HL-60 (cell line): Measurements from ENCODE around the gene GRM4.
"Not testable (repeated sequence)": the region's sequence is repeated elsewhere in the genome, so short reads cannot be mapped to it uniquely, and the experiment has no call there.

ENCODE experiments used
- DNase-seq, 2 experiments: peaks; one replicate each; pipeline ENCODE4 v3.0.0-alpha.2; 2010 to 2020; ENCODE audit warnings: low read depth in 1 of 2, low spot score in 1 of 2
- H3K27ac ChIP-seq: fragments of 250-450 bp; sonication (Bioruptor Pico); replicated peaks from 2 replicates; pipeline ENCODE4 v1.5.1; 2020; ENCODE audit warnings: mild to moderate bottlenecking, moderate library complexity
- H3K27me3 ChIP-seq: fragments of 250-450 bp; sonication (Bioruptor Pico); 2 replicates; pipeline ENCODE4 v1.5.1; 2021; ENCODE audit warnings: mild to moderate bottlenecking, moderate library complexity; ENCODE audit not compliant: insufficient read depth, poor library complexity, severe bottlenecking
- H3K4me3 ChIP-seq: replicated peaks from 2 replicates; pipeline ENCODE4 v1.5.1; 2011; ENCODE audit warnings: mild to moderate bottlenecking, control low read depth, low read length; ENCODE audit not compliant: insufficient read depth
- GABPA ChIP-seq: IDR thresholded peaks from 2 replicates; pipeline ENCODE4 v1.6.1; 2012; ENCODE audit warnings: low read depth
- POLR2AphosphoS5 ChIP-seq: IDR thresholded peaks from 2 replicates; pipeline ENCODE4 v1.6.1; 2012; ENCODE audit warnings: low read depth
- SPI1 ChIP-seq: IDR thresholded peaks from 2 replicates; pipeline ENCODE4 v1.6.1; 2012; ENCODE audit warnings: low read depth, mild to moderate bottlenecking, borderline replicate concordance
- TF ChIP-seq, protein P1 (sequence below): IDR thresholded peaks from one replicate; pipeline ENCODE4 v1.5.1; 2011; ENCODE audit warnings: low read length, control low read depth, inconsistent platforms; ENCODE audit not compliant: insufficient read depth
- TF ChIP-seq, protein P2 (sequence below): IDR thresholded peaks from 2 replicates; pipeline ENCODE4 v1.6.1; 2012; ENCODE audit warnings: low read depth; ENCODE audit not compliant: insufficient replicate concordance

The GRM4 gene

DNA sequence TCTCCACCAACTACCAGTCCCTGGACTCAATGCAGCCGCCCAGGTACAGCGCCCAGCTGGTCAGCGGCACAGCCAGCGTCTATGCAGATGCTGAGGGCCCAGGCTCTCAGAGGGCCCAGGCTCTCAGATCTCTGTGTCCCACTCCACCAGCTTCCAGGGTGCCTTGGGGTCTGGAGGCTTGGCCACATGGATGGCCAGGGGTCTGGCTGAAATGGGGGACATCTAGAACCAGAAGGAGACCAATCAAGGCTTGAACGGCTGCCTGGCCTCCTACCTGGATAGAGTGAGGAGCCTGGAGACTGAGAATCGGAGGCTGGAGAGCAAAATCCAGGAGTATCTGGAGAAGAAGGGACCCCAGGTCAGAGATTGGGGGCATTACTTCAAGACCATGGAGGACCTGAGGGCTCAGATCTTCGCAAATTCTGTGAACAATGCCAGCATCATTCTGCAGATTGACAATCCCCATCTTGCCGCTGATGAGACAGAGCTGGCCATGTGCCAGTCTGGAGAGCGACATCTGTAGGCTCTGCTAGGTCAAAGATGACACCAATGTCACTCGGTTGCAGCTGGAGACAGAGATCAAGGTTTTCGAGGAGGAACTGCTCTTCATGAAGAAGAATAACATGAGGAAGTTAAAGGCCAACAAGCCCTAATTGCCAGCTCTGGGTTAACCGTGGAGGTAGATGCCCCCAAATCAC lies 44.1 kb upstream of the GRM4 start:
- H3K4me3 ChIP-seq, result no peak overlapping the region
- DNase-seq, result peak; percentile 70 to 95
- H3K27me3 ChIP-seq, result no peaks in the 10 kb centered on the region
- H3K27ac ChIP-seq, result peak overlapping the region; percentile 32; the same call in 1 of the 2 replicates
- TF ChIP-seq GABPA (no peak), SPI1 (peak; percentile 70; the same call in 1 of the 2 replicates), POLR2AphosphoS5 (peak; percentile 74)
- TF ChIP-seq, protein P1, sequence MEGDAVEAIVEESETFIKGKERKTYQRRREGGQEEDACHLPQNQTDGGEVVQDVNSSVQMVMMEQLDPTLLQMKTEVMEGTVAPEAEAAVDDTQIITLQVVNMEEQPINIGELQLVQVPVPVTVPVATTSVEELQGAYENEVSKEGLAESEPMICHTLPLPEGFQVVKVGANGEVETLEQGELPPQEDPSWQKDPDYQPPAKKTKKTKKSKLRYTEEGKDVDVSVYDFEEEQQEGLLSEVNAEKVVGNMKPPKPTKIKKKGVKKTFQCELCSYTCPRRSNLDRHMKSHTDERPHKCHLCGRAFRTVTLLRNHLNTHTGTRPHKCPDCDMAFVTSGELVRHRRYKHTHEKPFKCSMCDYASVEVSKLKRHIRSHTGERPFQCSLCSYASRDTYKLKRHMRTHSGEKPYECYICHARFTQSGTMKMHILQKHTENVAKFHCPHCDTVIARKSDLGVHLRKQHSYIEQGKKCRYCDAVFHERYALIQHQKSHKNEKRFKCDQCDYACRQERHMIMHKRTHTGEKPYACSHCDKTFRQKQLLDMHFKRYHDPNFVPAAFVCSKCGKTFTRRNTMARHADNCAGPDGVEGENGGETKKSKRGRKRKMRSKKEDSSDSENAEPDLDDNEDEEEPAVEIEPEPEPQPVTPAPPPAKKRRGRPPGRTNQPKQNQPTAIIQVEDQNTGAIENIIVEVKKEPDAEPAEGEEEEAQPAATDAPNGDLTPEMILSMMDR, result peak; percentile 11
- TF ChIP-seq, protein P2, sequence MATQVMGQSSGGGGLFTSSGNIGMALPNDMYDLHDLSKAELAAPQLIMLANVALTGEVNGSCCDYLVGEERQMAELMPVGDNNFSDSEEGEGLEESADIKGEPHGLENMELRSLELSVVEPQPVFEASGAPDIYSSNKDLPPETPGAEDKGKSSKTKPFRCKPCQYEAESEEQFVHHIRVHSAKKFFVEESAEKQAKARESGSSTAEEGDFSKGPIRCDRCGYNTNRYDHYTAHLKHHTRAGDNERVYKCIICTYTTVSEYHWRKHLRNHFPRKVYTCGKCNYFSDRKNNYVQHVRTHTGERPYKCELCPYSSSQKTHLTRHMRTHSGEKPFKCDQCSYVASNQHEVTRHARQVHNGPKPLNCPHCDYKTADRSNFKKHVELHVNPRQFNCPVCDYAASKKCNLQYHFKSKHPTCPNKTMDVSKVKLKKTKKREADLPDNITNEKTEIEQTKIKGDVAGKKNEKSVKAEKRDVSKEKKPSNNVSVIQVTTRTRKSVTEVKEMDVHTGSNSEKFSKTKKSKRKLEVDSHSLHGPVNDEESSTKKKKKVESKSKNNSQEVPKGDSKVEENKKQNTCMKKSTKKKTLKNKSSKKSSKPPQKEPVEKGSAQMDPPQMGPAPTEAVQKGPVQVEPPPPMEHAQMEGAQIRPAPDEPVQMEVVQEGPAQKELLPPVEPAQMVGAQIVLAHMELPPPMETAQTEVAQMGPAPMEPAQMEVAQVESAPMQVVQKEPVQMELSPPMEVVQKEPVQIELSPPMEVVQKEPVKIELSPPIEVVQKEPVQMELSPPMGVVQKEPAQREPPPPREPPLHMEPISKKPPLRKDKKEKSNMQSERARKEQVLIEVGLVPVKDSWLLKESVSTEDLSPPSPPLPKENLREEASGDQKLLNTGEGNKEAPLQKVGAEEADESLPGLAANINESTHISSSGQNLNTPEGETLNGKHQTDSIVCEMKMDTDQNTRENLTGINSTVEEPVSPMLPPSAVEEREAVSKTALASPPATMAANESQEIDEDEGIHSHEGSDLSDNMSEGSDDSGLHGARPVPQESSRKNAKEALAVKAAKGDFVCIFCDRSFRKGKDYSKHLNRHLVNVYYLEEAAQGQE, result no peak

DNA sequence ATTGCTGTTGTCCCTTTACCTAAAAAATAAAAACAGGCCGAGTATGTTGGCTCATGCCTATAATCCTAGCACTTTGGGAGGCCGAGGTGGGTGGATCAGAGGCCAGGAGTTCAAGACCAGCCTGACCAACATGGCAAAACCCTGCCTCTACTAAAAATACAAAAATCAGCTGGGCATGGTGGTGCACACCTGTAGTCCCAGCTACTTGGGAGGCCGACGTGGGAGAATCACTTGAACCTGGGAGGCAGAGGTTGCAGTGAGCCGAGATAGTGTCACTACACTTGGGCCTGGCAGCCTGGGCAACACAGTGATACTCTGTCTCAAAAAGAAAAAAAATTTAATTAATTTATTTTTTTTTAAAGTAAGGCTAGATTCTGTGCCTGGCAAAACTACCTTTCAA lies 38.8 kb upstream of the GRM4 start:
- H3K27ac ChIP-seq, H3K4me3 ChIP-seq, H3K27me3 ChIP-seq, DNase-seq: not testable (repeated sequence)

DNA sequence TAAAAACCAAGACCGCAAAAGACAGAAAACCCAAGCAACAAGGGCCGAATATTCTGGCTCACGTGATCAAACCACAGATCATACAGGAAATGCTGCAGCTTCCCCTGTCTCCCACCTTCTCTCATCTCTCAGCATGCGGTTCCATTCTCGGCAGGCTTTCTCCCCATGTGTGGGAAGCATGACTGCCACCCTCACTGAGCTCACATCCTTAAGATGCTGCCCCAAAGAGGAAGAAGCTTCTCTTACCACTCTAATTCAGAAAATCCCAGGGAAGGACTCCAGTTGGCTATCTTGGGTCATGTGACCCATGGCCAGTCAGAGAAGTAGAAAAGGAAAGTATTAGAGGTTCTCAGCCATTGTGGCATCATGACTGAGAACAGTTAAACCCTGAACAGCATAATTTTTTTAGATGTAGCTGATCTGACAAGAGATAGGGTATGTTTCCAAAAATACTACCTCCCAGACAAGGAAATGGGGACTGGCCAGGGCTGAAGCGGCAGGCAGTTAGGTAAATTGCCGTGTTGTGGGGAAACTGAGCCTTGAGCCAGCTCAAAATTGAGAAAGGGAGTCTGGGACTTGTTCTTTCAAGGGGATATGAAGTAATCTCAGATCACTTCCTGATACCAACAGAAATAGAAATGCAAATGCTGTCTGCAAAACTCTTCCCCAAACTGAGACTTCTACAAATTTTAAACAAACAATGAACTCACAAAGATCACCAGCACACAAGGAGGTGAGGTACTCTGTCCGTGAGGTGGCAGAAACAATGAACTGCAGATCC lies 37.1 kb upstream of the GRM4 start:
- Histone ChIP-seq H3K27me3 (no peaks in the 10 kb centered on the region), H3K4me3 (peak overlapping the region; percentile 13; the same call in 1 of the 2 replicates), H3K27ac (peak overlapping the region; percentile 86)
- TF ChIP-seq GABPA, result no peak
- TF ChIP-seq, protein P2, result no peak
- TF ChIP-seq SPI1, result peak; percentile 45; the same call in 1 of the 2 replicates
- TF ChIP-seq, protein P1, result no peak
- peak; percentile 93 for TF ChIP-seq POLR2AphosphoS5
- peak; percentile 88 to 97 for DNase-seq

- peak in 1 of 2 experiments; percentile 21 for DNase-seq
- Histone ChIP-seq H3K27ac (peak overlapping the region; percentile 86), H3K27me3 (no peaks in the 10 kb centered on the region), H3K4me3 (no peak overlapping the region)
- TF ChIP-seq, protein P2, result no peak
- TF ChIP-seq POLR2AphosphoS5 (no peak), GABPA (no peak), SPI1 (no peak)
- TF ChIP-seq, protein P1, result no peak
Measured at GRCh38 chr6:34181908-34182307, 36.0 kb upstream of the GRM4 start.
